PC-3 (cell line): ENCODE measurements around the gene SKP2. TPM values are rescaled to one million over a fixed set of nuclear protein-coding genes. Genes with fewer than 3 reads are reported as not detected.

Source experiments
- ATAC-seq: fragments of 200-7000 bp; cut with Tn5 transposase; 2 replicates; pipeline ENCODE4 v1.9.1; 2020; ENCODE audit warnings: mild to moderate bottlenecking, moderate library complexity
- BruUV-seq: library from RNA; stranded (reverse); fragments of 400-500 nt; replicated peaks from 2 replicates; lab custom pipeline; 2021; lab: Mats Ljungman, UMichigan
- CTCF ChIA-PET: fragments of 300-600 bp; sonication (Branson Sonifier 250); formaldehyde crosslinking; loops from one replicate; lab custom pipeline; 2022; ENCODE audit warnings: antibody characterized with exemption; lab: Charles Lee
- POLR2A ChIA-PET: fragments of 300-600 bp; sonication (Branson Sonifier 250); formaldehyde crosslinking; loops from one replicate; lab custom pipeline; 2022; ENCODE audit warnings: antibody characterized with exemption; ENCODE audit not compliant: unreplicated experiment; lab: Charles Lee
- DNase-seq: peaks from one replicate; pipeline ENCODE4 v3.0.0-alpha.2; 2015
- H2AFZ ChIP-seq: fragments of 300-600 bp; sonication (generic); 2 replicates; pipeline ENCODE4 v1.6.0; 2016; ENCODE audit warnings: antibody characterized with exemption, low read length
- H3F3A ChIP-seq: fragments of 300-600 bp; sonication (generic); one replicate; pipeline ENCODE4 v1.6.0; 2017; ENCODE audit warnings: antibody characterized with exemption, low read length, control low read depth, mild to moderate bottlenecking; ENCODE audit not compliant: unreplicated experiment
- H3K27ac ChIP-seq: fragments of 300-600 bp; sonication (generic); 2 replicates; pipeline ENCODE4 v1.5.1; 2016; ENCODE audit warnings: mild to moderate bottlenecking, low read length
- H3K27me3 ChIP-seq: fragments of 300-600 bp; sonication (generic); 2 replicates; pipeline ENCODE4 v1.6.1; 2016; ENCODE audit warnings: low read length, mixed read lengths
- H3K36me3 ChIP-seq: fragments of 300-600 bp; sonication (generic); 2 replicates; pipeline ENCODE4 v1.6.1; 2016; ENCODE audit warnings: low read depth, mixed run types, low read length, mixed read lengths
- H3K4me1 ChIP-seq: fragments of 300-600 bp; sonication (generic); 2 replicates; pipeline ENCODE4 v1.5.1; 2016; ENCODE audit warnings: low read length; ENCODE audit not compliant: insufficient read depth
- H3K4me2 ChIP-seq: fragments of 300-600 bp; sonication (generic); 2 replicates; pipeline ENCODE4 v1.6.0; 2016; ENCODE audit warnings: low read length
- H3K4me3 ChIP-seq: fragments of 300-600 bp; sonication (generic); 2 replicates; pipeline ENCODE4 v1.5.1; 2016; ENCODE audit warnings: mild to moderate bottlenecking, low read length, mixed read lengths
- H3K79me2 ChIP-seq: fragments of 300-600 bp; sonication (generic); 2 replicates; pipeline ENCODE4 v1.6.1; 2017; ENCODE audit warnings: low read length, mixed read lengths
- H3K9ac ChIP-seq: fragments of 300-600 bp; sonication (generic); 2 replicates; pipeline ENCODE4 v1.6.0; 2016; ENCODE audit warnings: mild to moderate bottlenecking, low read length
- H3K9me2 ChIP-seq: fragments of 300-600 bp; sonication (generic); replicated peaks from 2 replicates; pipeline ENCODE4 v1.6.1; 2016; ENCODE audit warnings: mixed run types, low read length, mixed read lengths
- H3K9me3 ChIP-seq: fragments of 300-600 bp; sonication (generic); 2 replicates; pipeline ENCODE4 v1.6.1; 2016; ENCODE audit warnings: low read length, mixed read lengths
- H4K20me1 ChIP-seq: fragments of 300-600 bp; sonication (generic); 2 replicates; pipeline ENCODE4 v1.6.1; 2016; ENCODE audit warnings: low read length, mixed read lengths
- CTCF ChIP-seq: fragments of 300-600 bp; sonication (generic); conservative IDR thresholded peaks from 2 replicates; pipeline ENCODE4 v1.5.1; 2017; ENCODE audit warnings: antibody characterized with exemption, low read depth, mild to moderate bottlenecking, low read length
- EZH2 ChIP-seq: fragments of 300-600 bp; sonication (generic); IDR thresholded peaks from one replicate; pipeline ENCODE4 v1.6.1; 2017; ENCODE audit warnings: antibody characterized with exemption, mild to moderate bottlenecking, low read length; ENCODE audit not compliant: unreplicated experiment
- EZH2phosphoT487 ChIP-seq: fragments of 300-600 bp; sonication (generic); IDR thresholded peaks from 2 replicates; pipeline ENCODE4 v1.6.1; 2018; ENCODE audit warnings: mild to moderate bottlenecking, antibody characterized with exemption, low read length, borderline replicate concordance
- intact Hi-C: fragments of 100-400 bp; cut with micrococcal nuclease; formaldehyde crosslinking; loops from 2 replicates; pipeline ENCODE4 v1.9.0; 2023
- total RNA-seq: library from RNA; depleted of rRNA; stranded (reverse); fragments of >200 nt; gene quantifications from 2 replicates; pipeline ENCODE4 v1.2.3, GENCODE V29; 2014

Gene SKP2
- total RNA-seq, 1 experiment from 2014 or later = 32.0 TPM

DNA sequence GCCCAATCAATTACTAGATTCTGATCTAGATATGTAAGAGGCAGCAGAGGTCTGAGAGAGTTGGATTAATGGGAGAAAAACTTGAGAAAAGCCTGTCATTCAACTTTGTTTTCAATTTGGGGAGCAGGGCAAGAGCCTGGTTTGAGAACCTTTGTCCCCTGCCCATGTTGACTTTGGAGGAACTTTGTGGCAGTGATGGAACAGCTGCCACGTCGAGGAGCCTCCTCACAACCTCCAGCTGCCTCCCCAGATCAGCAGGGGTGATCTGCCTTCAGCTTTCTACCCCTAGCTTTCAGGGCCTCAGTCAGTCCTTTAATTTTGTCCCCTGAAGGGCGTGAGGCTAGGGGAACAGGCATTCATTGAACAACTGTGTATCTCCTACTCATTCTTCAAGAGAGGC is 8.7 kb downstream of the SKP2 start:
- ATAC-seq (no peak), DNase-seq (no peak)
- H3K27ac ChIP-seq = no peak overlapping the region
- H3K9me3 ChIP-seq = no peaks in the 10 kb centered on the region
- no peaks in the 10 kb centered on the region for H3K4me1 ChIP-seq
- no peak overlapping the region for H3K4me2 ChIP-seq
- H2AFZ ChIP-seq = no peak overlapping the region
- no peak overlapping the region for H3K4me3 ChIP-seq
- TF ChIP-seq CTCF (no peak), EZH2phosphoT487 (no peak), EZH2 (no peak)
- intact Hi-C loops = no loop called here
- peaks cover 62% of the 10 kb centered on the region for H3K36me3 ChIP-seq
- BruUV-seq = no TSS peak
- ChIA-PET CTCF (no interaction called here), POLR2A (no interaction called here)
- H3K9ac ChIP-seq = no peak overlapping the region
- no peaks in the 10 kb centered on the region for H3K27me3 ChIP-seq
- no peaks in the 10 kb centered on the region for H3K9me2 ChIP-seq
- peaks cover 12% of the 10 kb centered on the region; the same call in 1 of the 2 replicates for H3K79me2 ChIP-seq
- H3F3A ChIP-seq = no peaks in the 10 kb centered on the region
- H4K20me1 ChIP-seq = no peaks in the 10 kb centered on the region

GRCh38 chr5:36161361-36161760 is 9.4 kb downstream of the SKP2 start:
- no peaks in the 10 kb centered on the region for H3K4me1 ChIP-seq
- peaks cover 68% of the 10 kb centered on the region for H3K36me3 ChIP-seq
- no peak overlapping the region for H3K4me3 ChIP-seq
- H3K9ac ChIP-seq = no peak overlapping the region
- no peaks in the 10 kb centered on the region for H3K9me2 ChIP-seq
- DNase-seq = no peak
- H3K79me2 ChIP-seq = peaks cover 5% of the 10 kb centered on the region; the same call in 1 of the 2 replicates
- ATAC-seq = no peak
- H3K4me2 ChIP-seq = no peak overlapping the region
- no peaks in the 10 kb centered on the region for H3K9me3 ChIP-seq
- no peak overlapping the region for H2AFZ ChIP-seq
- H3K27me3 ChIP-seq = no peaks in the 10 kb centered on the region
- TF ChIP-seq CTCF = no peak
- no peak for TF ChIP-seq EZH2
- H3K27ac ChIP-seq = no peak overlapping the region
- no TSS peak for BruUV-seq
- intact Hi-C loops = no loop called here
- CTCF ChIA-PET = no interaction called here
- H3F3A ChIP-seq = no peaks in the 10 kb centered on the region
- POLR2A ChIA-PET = no interaction called here
- H4K20me1 ChIP-seq = no peaks in the 10 kb centered on the region

GRCh38 chr5:36162810-36163486 is 11.0 kb downstream of the SKP2 start:
- Histone ChIP-seq H3K27me3 (no peaks in the 10 kb centered on the region), H3K9me2 (no peaks in the 10 kb centered on the region), H3K4me1 (no peaks in the 10 kb centered on the region), H3K79me2 (peaks cover 4% of the 10 kb centered on the region; the same call in 1 of the 2 replicates), H3K9me3 (no peaks in the 10 kb centered on the region), H4K20me1 (no peaks in the 10 kb centered on the region), H3K36me3 (peaks cover 74% of the 10 kb centered on the region), H2AFZ (no peak overlapping the region), H3F3A (no peaks in the 10 kb centered on the region), H3K4me3 (no peak overlapping the region), H3K9ac (no peak overlapping the region), H3K4me2 (no peak overlapping the region), H3K27ac (no peak overlapping the region)
- ChIA-PET POLR2A (no interaction called here), CTCF (no interaction called here)
- DNase-seq (no peak), ATAC-seq (no peak)
- intact Hi-C loops = no loop called here
- TF ChIP-seq EZH2phosphoT487 = no peak
- TF ChIP-seq EZH2 = no peak
- TF ChIP-seq CTCF = no peak
- BruUV-seq = no TSS peak
